Inferior parietal cortex (tissue), 1 donor: ENCODE results near the gene WDR18.

Experiments
- DNase-seq: peaks from one replicate; pipeline ENCODE4 v3.0.0-alpha.2; 2016; ENCODE audit errors: extremely low spot score

WDR18 gene

GRCh38 chr19:964761-965694, 19.1 kb upstream of the WDR18 start:
- DNase-seq: no peak

- DNase-seq: no peak
Observed at GRCh38 chr19:966485-967088, 17.6 kb upstream of the WDR18 start.

GRCh38 chr19:970695-971094, 13.4 kb upstream of the WDR18 start:
- DNase-seq: no peak

GRCh38 chr19:971795-972194, 12.3 kb upstream of the WDR18 start:
- no peak for DNase-seq

GRCh38 chr19:972281-972680, 11.9 kb upstream of the WDR18 start:
- DNase-seq: no peak

- no peak for DNase-seq
Observed at GRCh38 chr19:973726-974563, 10.2 kb upstream of the WDR18 start.

- no peak for DNase-seq
Observed at GRCh38 chr19:974564-975257, 9.4 kb upstream of the WDR18 start.

- no peak for DNase-seq
Observed at GRCh38 chr19:976476-976875, 7.7 kb upstream of the WDR18 start.

GRCh38 chr19:977058-977464, 7.1 kb upstream of the WDR18 start:
- no peak for DNase-seq

- DNase-seq: no peak
Observed at GRCh38 chr19:979318-979741, 4.8 kb upstream of the WDR18 start.

GRCh38 chr19:980133-980998, 3.8 kb upstream of the WDR18 start:
- DNase-seq: no peak

GRCh38 chr19:982567-983170, 1.5 kb upstream of the WDR18 start:
- DNase-seq: peak; percentile 66

GRCh38 chr19:986083-986482, 1.9 kb downstream of the WDR18 start:
- no peak for DNase-seq

- no peak for DNase-seq
Observed at GRCh38 chr19:988081-988480, 3.9 kb downstream of the WDR18 start.

- no peak for DNase-seq
Observed at GRCh38 chr19:988510-988909, 4.4 kb downstream of the WDR18 start.

GRCh38 chr19:989381-990081, 5.4 kb downstream of the WDR18 start:
- no peak for DNase-seq

GRCh38 chr19:990119-990571, 6.0 kb downstream of the WDR18 start:
- no peak for DNase-seq

GRCh38 chr19:990746-991145, 6.6 kb downstream of the WDR18 start:
- DNase-seq: no peak

- no peak for DNase-seq
Observed at GRCh38 chr19:991174-991931, 7.2 kb downstream of the WDR18 start.
